Stimulated activated CD4-positive, alpha-beta T cell treated with anti-CD3 and anti-CD28 coated beads, Interleukin-1b, Interleukin-23, amount 100 ng/mL, for 1 hour (primary cell): ENCODE measurements around the gene DENR.
"Not testable (repeated sequence)": the region's sequence is repeated elsewhere in the genome, so short reads cannot be mapped to it uniquely, and the experiment has no call there.

Source experiments
- DNase-seq, 2 donors: peaks; one replicate each; pipeline ENCODE4 v3.0.0-alpha.2; 2020; ENCODE audit warnings: low read depth in 2 of 2

Gene DENR

GRCh38 chr12:122740351-122740750, 12.3 kb upstream of the DENR start:
- DNase-seq = no peak

- DNase-seq = no peak
These were observed 8.6 kb upstream of the DENR start for GRCh38 chr12:122743895-122744525.

GRCh38 chr12:122747224-122748135, 5.1 kb upstream of the DENR start:
- no peak for DNase-seq

- no peak for DNase-seq
These were observed 2.9 kb upstream of the DENR start for GRCh38 chr12:122749569-122750332.

GRCh38 chr12:122750781-122751515, 1.7 kb upstream of the DENR start:
- DNase-seq = not testable (repeated sequence)

- DNase-seq = no peak
These were observed 661 bp downstream of the DENR start for GRCh38 chr12:122753319-122753650.

- DNase-seq = no peak
These were observed 2.2 kb downstream of the DENR start for GRCh38 chr12:122754790-122755189.

- no peak for DNase-seq
These were observed 4.9 kb downstream of the DENR start for GRCh38 chr12:122757568-122757967.

GRCh38 chr12:122785503-122785902, 32.9 kb downstream of the DENR start:
- DNase-seq = no peak

GRCh38 chr12:122788387-122788786, 35.8 kb downstream of the DENR start:
- no peak for DNase-seq

GRCh38 chr12:122789637-122790036, 37.0 kb downstream of the DENR start:
- DNase-seq = no peak

GRCh38 chr12:122790393-122791075, 37.9 kb downstream of the DENR start:
- DNase-seq = no peak

- DNase-seq = no peak
These were observed 41.1 kb downstream of the DENR start for GRCh38 chr12:122793685-122794106.

- DNase-seq = no peak
These were observed 43.2 kb downstream of the DENR start for GRCh38 chr12:122795807-122796206.

- DNase-seq = no peak
These were observed 47.1 kb downstream of the DENR start for GRCh38 chr12:122799641-122800243.

GRCh38 chr12:122803937-122804336, 51.3 kb downstream of the DENR start:
- DNase-seq = no peak

- DNase-seq = not testable (repeated sequence)
These were observed 52.3 kb downstream of the DENR start for GRCh38 chr12:122804957-122805356.

- no peak for DNase-seq
These were observed 55.0 kb downstream of the DENR start for GRCh38 chr12:122807651-122808050.

GRCh38 chr12:122811777-122812176, 59.2 kb downstream of the DENR start:
- DNase-seq = no peak

GRCh38 chr12:122813310-122813713, 60.7 kb downstream of the DENR start:
- DNase-seq = no peak
